Peyer's patch (tissue), 4 donors: Measurements from ENCODE around the gene NEK8. TPM values are rescaled to one million over a fixed set of nuclear protein-coding genes. Genes with fewer than 3 reads are reported as not detected.

Experiments
- DNase-seq, 3 donors: peaks; one replicate each; pipeline ENCODE4 v3.0.0-alpha.2; 2017 to 2019
- H3K27ac ChIP-seq, 4 donors: fragments of 200-600 bp; sonication (generic); one replicate each; pipeline ENCODE4 v1.5.1; 2016 to 2019
- H3K27me3 ChIP-seq, 2 donors: fragments of 200-600 bp; sonication (generic); one replicate each; pipeline ENCODE4 v1.5.1; 2019
- H3K36me3 ChIP-seq, 3 donors: fragments of 200-600 bp; sonication (generic); one replicate each; pipeline ENCODE4 v1.5.1; 2016 to 2019
- H3K4me1 ChIP-seq, 4 donors: fragments of 200-600 bp; sonication (generic); one replicate each; pipeline ENCODE4 v1.5.1; 2016 to 2019
- H3K4me3 ChIP-seq, 4 donors: fragments of 200-600 bp; sonication (generic); 1 replicate in 3 of 4; 2 replicates in 1 of 4; pipeline ENCODE4 v1.5.1; 2016 to 2019; ENCODE audit warnings: mild to moderate bottlenecking in 1 of 4
- H3K9me3 ChIP-seq, 4 donors: fragments of 200-600 bp; sonication (generic); one replicate each; pipeline ENCODE4 v1.5.1; 2016 to 2019; ENCODE audit warnings: mild to moderate bottlenecking in 1 of 4
- CTCF ChIP-seq, 6 experiments: fragments of 450-650 bp in 4 of 6; fragments of 200-600 bp in 2 of 6; sonication (generic) in 1 of 6; IDR thresholded peaks; one replicate each; pipeline ENCODE4 v1.5.1; 2017 to 2019; ENCODE audit warnings: antibody characterized with exemption in 6 of 6, mild to moderate bottlenecking in 3 of 6, moderate library complexity in 1 of 6
- POLR2A ChIP-seq, 2 donors: fragments of 450-650 bp; IDR thresholded peaks; one replicate each; pipeline ENCODE4 v1.5.1; 2017; ENCODE audit warnings: antibody characterized with exemption in 2 of 2, mild to moderate bottlenecking in 2 of 2, moderate library complexity in 2 of 2
- total RNA-seq, 4 donors: library from RNA; depleted of rRNA; stranded (reverse); fragments of >200 nt; gene quantifications; one replicate each; pipeline ENCODE4 v1.1.0, GENCODE V29; 2016

The NEK8 gene
- total RNA-seq, 4 donors from 2014 or later, result 7.4 to 89.1 (median 14.0) TPM

- Histone ChIP-seq H3K27ac (peak overlapping the region; percentile 50 to 100 (median 78)), H3K27me3 (no peaks in the 10 kb centered on the region), H3K4me1 (peaks cover 3 to 47% (median 24%) of the 10 kb centered on the region in 4 donors), H3K9me3 (no peaks in the 10 kb centered on the region), H3K36me3 (peaks cover 0 to 40% (median 0%) of the 10 kb centered on the region in 3 donors), H3K4me3 (peak overlapping the region in 2 of 4 donors; percentile 3 to 4)
- TF ChIP-seq POLR2A (IDR thresholded peaks at IDR 0.05) (no peak), CTCF (IDR thresholded peaks at IDR 0.05) (no peak)
- peak in 1 of 3 donors; percentile 56 for DNase-seq
Measured at GRCh38 chr17:28749516-28750177, 21.1 kb downstream of the NEK8 start.

- DNase-seq, result peak; percentile 94 to 98 (median 98)
- Histone ChIP-seq H3K27ac (peak overlapping the region; percentile 50 to 100 (median 78)), H3K9me3 (no peaks in the 10 kb centered on the region), H3K27me3 (no peaks in the 10 kb centered on the region), H3K4me3 (peak overlapping the region in 1 of 4 donors; percentile 3), H3K4me1 (peaks cover 3 to 43% (median 19%) of the 10 kb centered on the region in 4 donors), H3K36me3 (peaks cover 0 to 40% (median 0%) of the 10 kb centered on the region in 3 donors)
- TF ChIP-seq CTCF (IDR thresholded peaks at IDR 0.05) (peak; percentile 100), POLR2A (IDR thresholded peaks at IDR 0.05) (peak in 1 of 2 donors; percentile 21)
Measured at GRCh38 chr17:28750178-28751047, 21.8 kb downstream of the NEK8 start.

GRCh38 chr17:28751600-28752366 is 23.2 kb downstream of the NEK8 start:
- no peak overlapping the region for H3K4me3 ChIP-seq
- no peak for TF ChIP-seq CTCF (IDR thresholded peaks at IDR 0.05)
- no peak for TF ChIP-seq POLR2A (IDR thresholded peaks at IDR 0.05)

GRCh38 chr17:28755486-28755885 is 26.9 kb downstream of the NEK8 start:
- no peaks in the 10 kb centered on the region for H3K9me3 ChIP-seq
- TF ChIP-seq CTCF (IDR thresholded peaks at IDR 0.05), result no peak
- no peak for TF ChIP-seq POLR2A (IDR thresholded peaks at IDR 0.05)
- no peak for DNase-seq
- peaks cover 0 to 57% (median 0%) of the 10 kb centered on the region in 3 donors for H3K36me3 ChIP-seq
- H3K27ac ChIP-seq, result no peak overlapping the region
- peaks cover 0 to 1% (median 0%) of the 10 kb centered on the region in 4 donors for H3K4me1 ChIP-seq
- no peaks in the 10 kb centered on the region for H3K27me3 ChIP-seq
- H3K4me3 ChIP-seq, result no peak overlapping the region

More at GRCh38 chr17:28751600-28752366, 23.2 kb downstream of the NEK8 start:
- H3K4me1 ChIP-seq, result peaks cover 3 to 31% (median 7%) of the 10 kb centered on the region in 4 donors
- no peaks in the 10 kb centered on the region for H3K9me3 ChIP-seq
- no peak overlapping the region for H3K27ac ChIP-seq
- DNase-seq, result no peak
- no peaks in the 10 kb centered on the region for H3K27me3 ChIP-seq
- peaks cover 0 to 47% (median 0%) of the 10 kb centered on the region in 3 donors for H3K36me3 ChIP-seq
